A549 (cell line): ENCODE data around the gene CD2.

Experiments used
- CBX2 ChIP-seq: fragments of 200-600 bp; sonication (generic); IDR thresholded peaks from 2 replicates; pipeline ENCODE4 v1.6.1; 2016; ENCODE audit warnings: low read depth, mild to moderate bottlenecking, borderline replicate concordance
- FOSL2 ChIP-seq, 2 experiments: fragments of 450-650 bp in 1 of 2; fragments of >200 bp in 1 of 2; sonication (Bioruptor Twin) in 1 of 2; formaldehyde crosslinking; IDR thresholded peaks; 2 replicates each; pipeline versions ENCODE4 v1.5.0 to v1.6.1; 2016 to 2020; ENCODE audit warnings: mild to moderate bottlenecking in 1 of 2, moderate library complexity in 1 of 2
- RAD21 ChIP-seq, 2 experiments: fragments of >200 bp in 1 of 2; sonication (Bioruptor Twin) in 1 of 2; formaldehyde crosslinking in 1 of 2; IDR thresholded peaks in 1 of 2; conservative IDR thresholded peaks in 1 of 2; 2 replicates in 1 of 2; 3 replicates in 1 of 2; pipeline ENCODE4 v1.6.1; 2012 to 2018; ENCODE audit warnings: inconsistent platforms in 1 of 2
- TF ChIP-seq, protein P1 (sequence below): fragments of >200 bp; sonication (Bioruptor Twin); formaldehyde crosslinking; IDR thresholded peaks from 3 replicates; pipeline ENCODE4 v1.5.1; 2016
- TF ChIP-seq, protein P2 (sequence below): fragments of >200 bp; sonication (Bioruptor Twin); formaldehyde crosslinking; IDR thresholded peaks from 3 replicates; pipeline ENCODE4 v1.6.1; 2016

DNA sequence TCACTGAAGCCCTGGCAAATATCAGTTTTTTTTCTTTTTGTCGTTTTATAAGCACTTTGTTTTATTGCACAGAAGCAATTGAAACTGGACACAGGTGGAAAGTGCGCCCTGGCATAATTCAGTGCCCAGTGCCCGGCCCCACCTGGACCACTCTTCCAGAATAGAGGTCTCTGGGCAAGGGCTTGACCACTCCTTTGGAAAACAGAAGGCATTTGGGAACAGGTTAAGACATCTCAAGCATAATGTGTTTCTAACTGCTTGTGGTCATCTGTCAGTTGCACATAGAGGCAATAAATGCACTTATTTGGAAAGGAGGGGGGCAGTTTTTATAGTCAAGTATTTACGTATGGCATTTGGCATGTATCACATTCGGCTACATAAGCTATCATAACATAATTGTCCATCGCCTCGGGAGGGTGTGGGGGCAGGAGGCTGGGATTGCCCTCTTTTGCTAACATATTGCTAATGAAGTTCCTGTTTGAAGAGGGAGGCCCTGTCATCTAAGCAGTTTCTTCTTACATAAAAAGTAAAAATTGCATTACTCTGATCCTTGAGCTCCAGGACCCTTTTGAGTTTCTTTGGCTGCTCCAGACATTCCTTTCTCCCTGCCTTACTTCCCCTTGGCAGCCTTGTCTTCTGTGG is 14.7 kb upstream of the CD2 start:
- TF ChIP-seq RAD21 (conservative IDR thresholded peaks at IDR 0.05 in 1 of 2, IDR thresholded peaks at IDR 0.05 in 1 of 2) = no peak
- TF ChIP-seq CBX2 = no peak
- TF ChIP-seq, protein P1, sequence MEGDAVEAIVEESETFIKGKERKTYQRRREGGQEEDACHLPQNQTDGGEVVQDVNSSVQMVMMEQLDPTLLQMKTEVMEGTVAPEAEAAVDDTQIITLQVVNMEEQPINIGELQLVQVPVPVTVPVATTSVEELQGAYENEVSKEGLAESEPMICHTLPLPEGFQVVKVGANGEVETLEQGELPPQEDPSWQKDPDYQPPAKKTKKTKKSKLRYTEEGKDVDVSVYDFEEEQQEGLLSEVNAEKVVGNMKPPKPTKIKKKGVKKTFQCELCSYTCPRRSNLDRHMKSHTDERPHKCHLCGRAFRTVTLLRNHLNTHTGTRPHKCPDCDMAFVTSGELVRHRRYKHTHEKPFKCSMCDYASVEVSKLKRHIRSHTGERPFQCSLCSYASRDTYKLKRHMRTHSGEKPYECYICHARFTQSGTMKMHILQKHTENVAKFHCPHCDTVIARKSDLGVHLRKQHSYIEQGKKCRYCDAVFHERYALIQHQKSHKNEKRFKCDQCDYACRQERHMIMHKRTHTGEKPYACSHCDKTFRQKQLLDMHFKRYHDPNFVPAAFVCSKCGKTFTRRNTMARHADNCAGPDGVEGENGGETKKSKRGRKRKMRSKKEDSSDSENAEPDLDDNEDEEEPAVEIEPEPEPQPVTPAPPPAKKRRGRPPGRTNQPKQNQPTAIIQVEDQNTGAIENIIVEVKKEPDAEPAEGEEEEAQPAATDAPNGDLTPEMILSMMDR = no peak
- TF ChIP-seq FOSL2 (IDR thresholded peaks at IDR 0.05) = no peak
- no peak for TF ChIP-seq FOSL2 (CRISPR knock-in tag; IDR thresholded peaks at IDR 0.05)
- TF ChIP-seq, protein P2, sequence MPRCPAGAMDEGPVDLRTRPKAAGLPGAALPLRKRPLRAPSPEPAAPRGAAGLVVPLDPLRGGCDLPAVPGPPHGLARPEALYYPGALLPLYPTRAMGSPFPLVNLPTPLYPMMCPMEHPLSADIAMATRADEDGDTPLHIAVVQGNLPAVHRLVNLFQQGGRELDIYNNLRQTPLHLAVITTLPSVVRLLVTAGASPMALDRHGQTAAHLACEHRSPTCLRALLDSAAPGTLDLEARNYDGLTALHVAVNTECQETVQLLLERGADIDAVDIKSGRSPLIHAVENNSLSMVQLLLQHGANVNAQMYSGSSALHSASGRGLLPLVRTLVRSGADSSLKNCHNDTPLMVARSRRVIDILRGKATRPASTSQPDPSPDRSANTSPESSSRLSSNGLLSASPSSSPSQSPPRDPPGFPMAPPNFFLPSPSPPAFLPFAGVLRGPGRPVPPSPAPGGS = no peak
